Measurements from ENCODE around the gene MSH5.
A peak's percentile ranks its signal among the peaks of the same experiment; 100 is the strongest.

Gene MSH5

DNA sequence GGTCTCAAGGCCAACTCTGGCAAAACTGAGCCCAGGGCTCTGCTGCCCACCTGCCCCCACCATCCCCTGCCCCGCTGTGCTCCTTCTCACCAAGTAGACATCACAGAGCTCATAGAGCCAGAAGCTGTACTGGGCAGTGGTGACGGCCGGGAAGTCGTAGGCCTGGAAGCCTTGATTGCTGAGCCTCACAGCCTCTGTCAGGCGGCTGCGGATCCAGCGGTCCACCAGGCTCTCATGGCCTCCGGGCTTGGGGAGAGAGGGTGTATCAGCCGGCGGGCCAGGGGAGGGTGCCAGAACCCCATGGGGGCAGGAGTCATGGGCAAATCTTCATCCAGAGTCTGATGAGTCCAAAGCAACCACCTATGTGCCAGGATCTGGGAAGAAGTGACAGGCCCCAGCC lies 40.1 kb downstream of the MSH5 start:
- no peak overlapping the region for H3K4me3 ChIP-seq (ENCODE audit: low read length)
- no peak for TF ChIP-seq ZNF274 (IDR thresholded peaks at IDR 0.05; ENCODE audit: low read depth, low read length)

DNA sequence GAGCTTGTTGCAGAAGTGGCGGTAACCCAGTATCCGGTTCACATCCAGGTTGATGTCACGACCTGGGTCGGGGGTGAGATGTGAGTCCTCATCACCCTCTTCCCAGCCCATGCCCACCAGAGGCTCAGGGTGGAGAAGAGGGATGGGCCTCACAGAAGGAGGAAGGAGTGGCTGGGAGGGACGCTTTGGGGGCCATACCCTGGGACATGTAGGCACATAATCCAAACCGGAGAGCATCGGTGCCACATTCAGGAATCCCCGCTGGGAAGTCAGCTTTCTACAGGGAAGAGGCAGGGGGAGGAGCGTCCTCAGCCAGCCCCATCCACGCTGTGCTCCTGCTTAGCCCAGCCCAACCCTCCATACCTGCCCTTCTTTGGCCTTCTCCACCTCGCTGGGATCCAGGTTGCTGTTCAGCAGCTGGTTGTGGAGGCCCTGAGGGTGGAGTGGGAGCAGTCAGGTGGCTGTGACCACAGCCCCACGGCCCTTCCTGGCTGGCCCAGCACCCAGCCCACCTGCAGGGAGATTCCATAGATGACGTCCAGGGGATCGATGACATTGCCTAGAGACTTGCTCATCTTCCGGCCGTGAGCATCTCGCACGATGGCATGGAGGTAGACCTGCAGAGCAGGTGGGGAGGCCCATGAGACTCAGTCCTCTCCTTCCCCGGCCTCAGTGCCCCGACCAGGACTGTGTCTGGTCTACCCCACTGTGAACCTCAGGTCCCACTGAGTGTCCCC lies 40.9 kb downstream of the MSH5 start:
- TF ChIP-seq ZNF274 (IDR thresholded peaks at IDR 0.05; ENCODE audit: low read depth, low read length): no peak
- H3K4me3 ChIP-seq (ENCODE audit: low read length): no peak overlapping the region

DNA sequence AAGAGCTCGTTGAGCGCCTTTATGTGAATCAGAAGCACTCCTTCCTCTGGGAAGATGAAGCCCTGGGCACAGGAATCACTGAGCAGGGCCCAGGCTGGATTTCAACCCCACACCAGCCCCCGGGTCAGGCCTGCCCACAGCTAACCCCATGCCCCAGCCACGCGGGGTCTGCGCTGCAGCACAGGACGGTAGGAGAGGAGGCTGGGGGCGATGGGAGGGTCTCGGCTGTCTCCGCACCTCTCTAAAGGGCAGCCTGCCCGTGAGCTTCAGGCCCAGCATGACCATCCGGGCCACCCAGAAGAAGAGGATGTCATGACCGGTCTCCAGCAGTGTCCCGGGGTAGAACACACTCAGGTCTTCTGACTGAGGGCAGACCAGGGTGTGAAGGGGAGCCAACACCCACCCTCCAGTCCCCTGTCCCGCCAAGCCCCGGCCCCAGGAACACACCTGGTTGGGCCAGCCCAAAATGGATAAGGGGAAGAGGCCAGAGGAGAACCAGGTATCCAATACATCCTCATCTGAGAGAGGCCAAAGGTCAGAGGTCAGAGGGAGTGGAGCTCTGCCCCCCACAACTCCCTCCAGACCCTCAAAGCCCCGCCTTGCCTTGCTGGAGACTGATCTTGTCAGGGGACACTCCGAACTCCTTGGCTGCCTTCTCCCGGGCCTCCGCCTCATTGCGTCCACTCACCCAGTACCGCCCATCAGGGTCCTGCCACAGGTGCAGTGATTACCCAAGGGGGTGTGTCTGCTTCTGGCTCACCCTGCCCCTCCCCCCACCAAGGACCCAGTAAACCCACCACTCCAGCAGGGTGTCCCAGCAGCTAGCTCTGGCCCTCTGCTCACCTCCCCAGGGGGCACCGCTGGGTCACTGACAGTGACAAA lies 41.7 kb downstream of the MSH5 start:
- H3K4me3 ChIP-seq (ENCODE audit: low read length): no peak overlapping the region
- no peak for TF ChIP-seq ZNF274 (IDR thresholded peaks at IDR 0.05; ENCODE audit: low read depth, low read length)

DNA sequence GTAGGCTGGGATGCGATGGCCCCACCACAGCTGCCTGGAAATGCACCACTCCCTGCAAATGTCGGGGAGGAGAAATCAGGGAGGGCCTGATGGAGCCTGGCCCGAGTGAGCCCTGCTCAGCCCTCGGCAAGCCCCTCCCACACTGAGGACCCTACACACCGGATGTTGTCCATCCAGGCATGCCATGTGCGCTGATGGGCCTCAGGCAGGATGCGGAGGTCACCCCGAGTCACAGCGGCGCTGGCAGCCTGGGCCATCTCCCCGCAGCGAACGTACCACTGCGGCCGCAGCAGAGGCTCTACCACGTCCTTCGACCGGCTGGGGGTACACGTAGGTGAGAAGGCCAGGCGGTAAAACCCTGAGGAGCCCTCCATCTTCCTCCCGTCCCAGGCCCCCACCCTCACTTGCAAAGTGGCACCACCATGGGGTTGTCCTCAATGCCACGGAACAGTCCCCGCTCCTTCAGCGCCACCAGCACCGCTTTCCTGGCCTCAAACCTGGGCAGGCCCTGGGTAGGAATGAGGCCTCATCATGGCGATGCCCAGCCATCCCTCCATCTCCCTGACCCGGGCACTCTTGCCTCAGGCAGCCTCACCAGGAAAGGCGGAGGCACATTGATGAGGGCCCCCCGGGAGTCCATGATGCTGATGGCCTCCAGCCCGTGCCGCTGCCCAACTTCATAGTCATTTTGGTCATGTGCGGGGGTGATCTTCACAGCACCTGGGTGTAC lies 42.5 kb downstream of the MSH5 start:
- no peak for TF ChIP-seq ZNF274 (IDR thresholded peaks at IDR 0.05; ENCODE audit: low read depth, low read length)

DNA sequence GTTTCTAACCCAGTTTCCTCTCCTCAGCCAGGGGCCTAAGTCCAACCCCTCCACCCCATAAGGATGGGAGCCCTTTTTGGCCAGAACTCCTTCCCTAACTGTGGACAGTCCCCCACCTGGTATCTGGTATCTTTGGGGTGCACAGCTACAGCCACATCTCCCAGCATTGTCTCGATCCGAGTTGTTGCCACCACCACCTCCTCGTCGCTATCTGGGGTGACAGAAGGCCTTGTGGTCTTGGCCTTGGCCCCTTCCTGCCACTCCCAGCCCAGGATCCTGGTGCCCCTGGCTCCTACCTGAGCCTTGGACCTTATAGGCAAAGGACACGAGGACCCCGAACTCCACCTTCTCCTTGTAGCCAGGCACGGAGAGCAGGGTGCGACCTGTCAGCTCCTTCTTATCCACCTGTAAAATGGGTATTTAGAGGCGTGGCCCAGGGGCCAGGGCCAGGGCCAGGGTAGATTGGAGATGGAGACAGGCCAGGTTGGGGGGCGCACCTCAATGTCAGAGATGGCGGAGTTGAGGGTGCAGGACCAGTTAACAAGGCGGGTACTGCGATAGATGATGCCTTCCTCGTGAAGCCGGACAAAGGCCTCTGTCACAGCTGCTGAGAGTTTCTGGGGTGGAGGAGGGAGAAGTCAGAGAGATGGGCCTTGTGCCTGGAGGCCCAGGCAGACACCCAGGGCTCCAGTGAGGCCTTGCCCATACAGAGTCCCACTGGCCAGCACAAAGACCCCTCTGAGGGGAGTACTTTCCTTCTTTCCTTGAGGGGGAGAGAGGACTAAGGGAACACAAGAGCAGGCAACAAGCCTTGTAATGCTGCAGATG lies 44.5 kb downstream of the MSH5 start:
- H3K4me3 ChIP-seq (ENCODE audit: low read length): no peak overlapping the region
- TF ChIP-seq ZNF274 (IDR thresholded peaks at IDR 0.05; ENCODE audit: low read depth, low read length): no peak

More for the DNA sequence above, 42.5 kb downstream of the MSH5 start:
- H3K4me3 ChIP-seq (ENCODE audit: low read length): no peak overlapping the region

DNA sequence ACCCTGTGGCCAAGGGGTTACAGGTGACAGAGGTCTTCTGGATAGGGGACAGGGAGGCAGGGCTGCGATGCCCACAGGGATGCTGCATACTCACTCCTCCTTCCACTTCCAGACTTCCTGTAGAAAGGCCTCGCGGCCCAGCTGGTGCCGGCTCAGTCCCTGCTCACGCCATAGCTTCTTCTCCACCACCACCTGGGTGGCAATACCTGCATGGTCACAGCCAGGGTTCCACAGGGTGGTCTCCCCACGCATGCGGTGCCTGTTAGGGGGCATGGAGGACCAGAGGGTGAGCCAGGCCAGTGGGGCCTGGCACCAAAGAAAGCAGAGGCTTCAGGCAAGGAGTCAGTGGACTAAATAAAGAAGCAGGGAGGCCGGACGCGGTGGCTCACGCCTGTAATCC lies 45.7 kb downstream of the MSH5 start:
- no peak for TF ChIP-seq ZNF274 (IDR thresholded peaks at IDR 0.05; ENCODE audit: low read depth, low read length)
- no peak overlapping the region for H3K4me3 ChIP-seq (ENCODE audit: low read length)

DNA sequence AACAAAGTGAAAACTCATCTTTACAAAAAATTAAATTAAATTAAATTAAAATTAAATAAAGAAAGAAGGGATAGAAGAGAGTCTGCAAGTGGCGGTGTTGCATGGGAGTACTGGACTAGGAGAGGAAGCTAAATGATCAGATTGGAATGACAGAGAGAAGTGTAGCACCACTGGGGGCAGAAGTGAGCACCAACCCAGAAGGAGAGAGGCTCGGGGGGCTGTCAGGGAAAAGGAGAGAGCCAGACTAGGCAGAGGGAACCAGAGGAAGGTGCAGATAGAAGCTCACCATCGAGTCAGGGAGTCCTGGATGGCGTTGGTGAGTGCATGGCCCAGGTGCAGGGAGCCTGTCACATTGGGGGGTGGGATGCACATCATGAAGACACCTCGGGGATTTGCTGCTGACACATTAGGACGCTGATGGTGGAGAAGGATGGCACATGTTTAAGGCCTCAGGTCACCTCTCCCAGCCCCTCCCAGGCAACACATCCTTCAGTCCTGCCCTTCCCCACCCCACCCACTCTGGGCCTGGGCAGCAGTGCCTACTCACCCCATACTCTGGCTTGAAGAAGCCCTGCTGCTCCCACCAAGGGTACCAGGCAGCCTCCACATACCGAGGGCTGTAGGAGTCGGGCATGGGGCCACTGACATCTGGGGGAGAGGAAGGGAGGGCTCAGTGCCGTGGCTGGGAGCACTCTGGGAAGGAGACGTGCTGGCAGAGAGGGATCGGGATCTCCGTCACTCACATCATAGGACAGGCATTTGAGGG lies 51.7 kb downstream of the MSH5 start:
- H3K4me3 ChIP-seq (ENCODE audit: low read length): no peak overlapping the region

DNA sequence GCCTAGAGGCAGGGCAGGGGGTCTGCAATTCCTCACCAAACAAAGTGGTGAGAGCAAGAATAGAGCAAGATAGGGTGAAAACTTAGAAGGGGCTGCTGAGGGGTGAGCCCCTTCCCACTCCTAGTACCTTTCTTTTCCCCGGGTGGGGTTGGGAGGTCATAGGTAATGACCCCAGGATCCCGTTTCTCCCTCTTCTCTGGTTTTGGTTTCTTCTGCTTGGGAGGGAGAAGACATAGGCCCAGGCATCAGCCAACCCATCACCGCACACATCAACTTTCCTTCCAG lies 52.2 kb downstream of the MSH5 start:
- H3K4me3 ChIP-seq (ENCODE audit: low read length): no peak overlapping the region

More for the DNA sequence above, 51.7 kb downstream of the MSH5 start:
- no peak for TF ChIP-seq ZNF274 (IDR thresholded peaks at IDR 0.05; ENCODE audit: low read depth, low read length)

DNA sequence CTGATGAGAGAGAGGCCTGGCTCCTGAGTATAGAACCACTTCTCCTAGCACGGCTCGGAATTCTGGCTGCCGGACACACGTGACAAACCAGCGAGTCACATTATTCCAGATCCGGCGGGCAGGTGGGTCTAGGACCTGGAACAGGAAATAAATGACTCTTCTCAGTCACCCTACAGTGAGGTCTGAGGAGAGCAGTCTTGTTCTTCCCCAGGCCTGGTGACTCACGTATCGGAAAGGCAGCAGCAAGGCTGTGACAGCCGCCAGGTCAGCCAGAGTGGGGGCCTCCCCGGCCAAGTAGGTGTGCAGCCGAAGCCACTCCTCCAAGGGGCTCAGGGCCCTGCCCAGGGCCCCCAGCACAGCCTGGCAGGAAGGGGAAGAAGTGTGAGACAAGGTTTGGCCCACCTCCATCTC lies 53.0 kb downstream of the MSH5 start:
- TF ChIP-seq ZNF274 (IDR thresholded peaks at IDR 0.05; ENCODE audit: low read depth, low read length): no peak
- no peak overlapping the region for H3K4me3 ChIP-seq (ENCODE audit: low read length)

More for the DNA sequence above, 52.2 kb downstream of the MSH5 start:
- no peak for TF ChIP-seq ZNF274 (IDR thresholded peaks at IDR 0.05; ENCODE audit: low read depth, low read length)

DNA sequence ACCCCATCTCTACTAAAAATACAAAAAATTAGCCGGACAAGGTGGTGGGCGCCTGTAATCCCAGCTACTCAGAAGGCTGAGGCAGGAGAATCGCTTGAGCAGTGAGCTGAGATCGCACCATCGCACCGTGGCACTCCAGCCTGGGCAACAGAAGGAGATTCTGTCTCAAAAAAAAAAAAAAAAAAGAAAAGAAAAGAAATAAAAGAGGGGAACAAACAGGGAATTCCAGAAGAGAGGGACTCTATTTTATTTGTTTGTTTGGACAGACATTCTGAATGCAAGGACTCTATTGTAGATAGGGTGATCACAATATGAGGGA lies 54.1 kb downstream of the MSH5 start:
- peak overlapping the region; percentile 92; the same call in 1 of the 2 replicates for H3K4me3 ChIP-seq (ENCODE audit: low read length)

DNA sequence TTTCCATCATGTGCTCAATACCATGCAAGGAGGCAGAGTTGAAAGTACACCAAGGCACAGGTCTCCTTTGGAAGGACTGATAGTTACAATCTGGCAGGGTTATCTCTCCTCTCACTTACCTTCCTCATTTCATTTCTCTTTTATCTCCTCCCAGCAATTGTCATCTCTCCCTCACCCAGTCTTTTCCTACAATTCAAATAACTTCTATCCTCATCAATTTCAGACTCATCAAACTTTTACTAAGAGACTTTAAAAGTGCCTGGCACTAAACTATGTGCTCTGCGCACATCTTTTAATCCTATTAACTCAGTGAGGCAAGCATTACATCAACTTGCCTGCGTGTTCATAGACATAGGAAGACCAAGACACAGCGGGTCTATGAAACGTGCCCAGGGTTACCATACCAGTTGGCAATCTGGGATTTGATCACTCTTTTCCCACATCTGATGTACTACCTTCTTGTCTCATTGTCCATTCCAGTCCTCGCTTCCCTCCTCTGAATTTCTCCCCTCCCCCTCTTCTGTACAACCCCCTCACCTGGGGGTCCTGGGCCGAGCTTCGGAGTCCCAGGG lies 54.6 kb downstream of the MSH5 start:
- TF ChIP-seq ZNF274 (IDR thresholded peaks at IDR 0.05; ENCODE audit: low read depth, low read length): no peak
- peak overlapping the region; percentile 92 for H3K4me3 ChIP-seq (ENCODE audit: low read length)

DNA sequence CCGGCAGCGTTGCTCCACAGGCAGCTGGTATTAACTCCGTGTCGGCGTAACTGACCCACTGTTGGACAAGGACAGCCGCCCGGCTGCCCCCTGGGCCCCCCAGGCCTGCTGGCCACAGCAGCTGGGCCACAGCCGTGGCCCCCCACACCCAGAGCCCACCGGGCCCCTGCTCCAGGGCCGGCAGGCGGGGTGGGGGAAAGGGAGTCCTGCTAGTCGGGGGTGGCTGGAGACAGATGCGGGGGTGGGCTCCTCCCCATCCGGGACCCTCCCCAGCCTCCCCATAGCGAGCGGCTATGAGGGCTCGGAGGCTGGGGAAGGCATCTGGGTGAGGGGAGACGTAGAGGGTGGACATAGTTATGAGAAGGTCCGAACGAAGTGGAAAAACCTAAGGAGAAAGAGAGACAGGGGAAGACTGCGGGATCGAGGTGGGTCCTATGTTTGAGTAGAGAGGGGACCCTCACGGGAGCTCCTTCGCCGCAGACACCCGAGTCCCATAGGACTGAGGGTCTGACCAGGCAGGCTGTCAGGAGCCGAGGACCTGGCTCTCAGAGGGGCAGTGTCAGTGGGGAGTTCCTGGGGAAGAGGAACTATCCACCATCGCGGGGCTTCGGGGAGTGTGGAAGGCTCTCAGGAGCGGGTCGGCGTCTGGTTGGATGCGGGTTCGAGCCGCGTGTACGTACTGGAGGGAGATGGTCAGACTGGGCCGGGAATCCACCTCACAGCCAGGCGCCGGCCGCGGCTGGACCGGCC lies 55.2 kb downstream of the MSH5 start:
- TF ChIP-seq ZNF274 (IDR thresholded peaks at IDR 0.05; ENCODE audit: low read depth, low read length): no peak
- H3K4me3 ChIP-seq (ENCODE audit: low read length): peak overlapping the region; percentile 92

Measured in GM08714 (cell line).